Measurements from ENCODE around the gene PTGR3.

DNA sequence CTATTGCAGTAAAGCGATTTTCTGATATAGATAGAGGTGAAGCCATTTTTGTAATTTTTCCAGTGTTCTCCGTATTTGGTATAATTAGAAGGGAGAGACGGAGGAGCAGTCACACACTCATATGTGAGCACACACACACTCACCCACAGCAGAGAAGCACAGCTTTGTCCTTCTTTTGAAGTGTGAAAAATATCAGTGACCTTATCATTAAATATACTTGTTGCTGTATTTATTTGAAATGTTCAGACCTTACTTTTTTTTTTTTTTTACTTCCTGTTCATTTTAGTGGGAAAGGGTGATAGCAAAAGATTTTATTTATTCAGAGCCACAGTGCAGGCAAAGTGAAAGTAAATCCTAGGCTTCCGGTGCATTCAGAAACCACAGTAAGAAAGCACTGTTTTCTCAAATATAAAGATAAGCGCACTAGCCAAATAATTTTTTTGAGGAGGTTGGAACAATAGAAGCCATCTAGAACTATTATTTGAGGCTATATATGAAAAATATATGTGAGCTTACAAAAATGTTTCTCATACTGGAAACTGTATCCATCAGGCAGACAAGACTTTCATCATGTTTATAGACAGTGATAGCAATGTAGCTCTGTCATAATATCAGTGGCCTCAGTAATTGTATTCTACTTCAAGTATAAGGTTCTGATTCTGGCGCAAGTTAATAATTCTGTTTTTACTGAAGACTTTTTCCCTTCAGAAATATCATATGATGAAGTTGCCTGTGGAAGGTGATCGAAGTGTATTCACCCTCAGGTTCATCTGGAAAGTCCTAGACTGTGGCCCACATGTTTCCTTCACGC lies 38.9 kb upstream of the PTGR3 start:
- TF ChIP-seq, protein P1, sequence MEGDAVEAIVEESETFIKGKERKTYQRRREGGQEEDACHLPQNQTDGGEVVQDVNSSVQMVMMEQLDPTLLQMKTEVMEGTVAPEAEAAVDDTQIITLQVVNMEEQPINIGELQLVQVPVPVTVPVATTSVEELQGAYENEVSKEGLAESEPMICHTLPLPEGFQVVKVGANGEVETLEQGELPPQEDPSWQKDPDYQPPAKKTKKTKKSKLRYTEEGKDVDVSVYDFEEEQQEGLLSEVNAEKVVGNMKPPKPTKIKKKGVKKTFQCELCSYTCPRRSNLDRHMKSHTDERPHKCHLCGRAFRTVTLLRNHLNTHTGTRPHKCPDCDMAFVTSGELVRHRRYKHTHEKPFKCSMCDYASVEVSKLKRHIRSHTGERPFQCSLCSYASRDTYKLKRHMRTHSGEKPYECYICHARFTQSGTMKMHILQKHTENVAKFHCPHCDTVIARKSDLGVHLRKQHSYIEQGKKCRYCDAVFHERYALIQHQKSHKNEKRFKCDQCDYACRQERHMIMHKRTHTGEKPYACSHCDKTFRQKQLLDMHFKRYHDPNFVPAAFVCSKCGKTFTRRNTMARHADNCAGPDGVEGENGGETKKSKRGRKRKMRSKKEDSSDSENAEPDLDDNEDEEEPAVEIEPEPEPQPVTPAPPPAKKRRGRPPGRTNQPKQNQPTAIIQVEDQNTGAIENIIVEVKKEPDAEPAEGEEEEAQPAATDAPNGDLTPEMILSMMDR (IDR thresholded peaks at IDR 0.05; ENCODE audit: borderline replicate concordance, extremely low read depth, low read length, poor library complexity, severe bottlenecking): no peak
- no peak for TF ChIP-seq EZH2 (IDR thresholded peaks at IDR 0.05; ENCODE audit: borderline replicate concordance, low read depth, low read length, severe bottlenecking)
